ENCODE measurements around the gene CCDC83. TPM values are rescaled to one million over a fixed set of nuclear protein-coding genes. Genes with fewer than 3 reads are reported as not detected.
"Not testable (repeated sequence)": the region's sequence is repeated elsewhere in the genome, so short reads cannot be mapped to it uniquely, and the experiment has no call there.

CCDC83 gene
- total RNA-seq, 1 experiment from 2014 or later, result not detected

DNA sequence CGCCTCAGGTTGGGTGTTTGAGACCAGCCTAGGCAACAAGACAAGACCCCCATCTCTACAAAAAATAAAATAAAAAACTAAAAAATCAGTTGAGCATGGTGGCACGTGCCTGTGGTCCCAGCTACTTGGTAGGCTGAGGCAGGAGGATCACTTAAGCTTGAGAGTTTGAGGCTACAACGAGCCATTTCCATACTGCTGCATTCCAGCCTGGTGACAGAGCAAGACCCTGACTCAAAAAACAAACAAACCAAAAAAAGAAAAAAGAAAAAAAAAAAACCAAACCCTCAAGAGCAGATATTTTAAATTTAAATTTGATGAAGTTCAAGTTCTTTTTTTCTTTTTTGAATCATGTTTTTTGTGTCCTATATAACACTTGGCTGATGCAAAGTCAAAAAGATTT is 7.2 kb upstream of the CCDC83 start:
- H3K4me3 ChIP-seq (ENCODE audit: low read depth, low read length), result no peak overlapping the region
- Mint-ChIP-seq H3K27ac (ENCODE audit: unreplicated experiment) (no peak overlapping the region), H3K4me1 (ENCODE audit: low read depth, unreplicated experiment) (peaks cover 14% of the 10 kb centered on the region), H3K27me3 (ENCODE audit: insufficient read depth, unreplicated experiment) (no peaks in the 10 kb centered on the region), H3K9me3 (ENCODE audit: unreplicated experiment) (peaks cover 9% of the 10 kb centered on the region), H3K4me3 (ENCODE audit: unreplicated experiment) (no peak overlapping the region), H3K36me3 (ENCODE audit: insufficient read depth, unreplicated experiment) (peaks cover 25% of the 10 kb centered on the region)
- peaks cover 14% of the 10 kb centered on the region; the same call in 1 of the 2 replicates for H3K4me1 ChIP-seq
- no peak for TF ChIP-seq CTCF (IDR thresholded peaks at IDR 0.05; ENCODE audit: insufficient read depth in 1 of 2, low read depth in 1 of 2, low read length in 1 of 2, severe bottlenecking in 1 of 2, unreplicated experiment in 1 of 2)
- no peaks in the 10 kb centered on the region for H3K27me3 ChIP-seq (replicated peaks; ENCODE audit: control insufficient read depth, insufficient read depth, low read length)
- DNase-seq, result no peak
- intact Hi-C loops (cut with micrococcal nuclease; ENCODE audit: unreplicated experiment), result no loop called here
- CTCF ChIA-PET, result interaction anchor here (0.7 kb wide), 1 partner anchor 147 kb away, joined by 4 read pairs; no protein-coding TSS in a partner anchor
- H3K9me3 ChIP-seq, result peaks cover 9% of the 10 kb centered on the region; the same call in 1 of the 2 replicates
- POLR2A ChIA-PET, result no interaction called here
- no TSS peak for BruUV-seq (replicated peaks)
- H3K36me3 ChIP-seq (ENCODE audit: control insufficient read depth, insufficient read depth, low read length), result peaks cover 4% of the 10 kb centered on the region; the same call in 1 of the 2 replicates

- intact Hi-C loops (cut with micrococcal nuclease; ENCODE audit: unreplicated experiment), result no loop called here
- Mint-ChIP-seq H3K27ac (ENCODE audit: unreplicated experiment) (no peak overlapping the region), H3K27me3 (ENCODE audit: insufficient read depth, unreplicated experiment) (no peaks in the 10 kb centered on the region), H3K4me3 (ENCODE audit: unreplicated experiment) (no peak overlapping the region), H3K9me3 (ENCODE audit: unreplicated experiment) (peaks cover 9% of the 10 kb centered on the region), H3K36me3 (ENCODE audit: insufficient read depth, unreplicated experiment) (peaks cover 29% of the 10 kb centered on the region), H3K4me1 (ENCODE audit: low read depth, unreplicated experiment) (peaks cover 14% of the 10 kb centered on the region)
- no peak for DNase-seq
- H3K36me3 ChIP-seq (ENCODE audit: control insufficient read depth, insufficient read depth, low read length), result peaks cover 4% of the 10 kb centered on the region; the same call in 1 of the 2 replicates
- H3K4me1 ChIP-seq, result peaks cover 14% of the 10 kb centered on the region; the same call in 1 of the 2 replicates
- no peaks in the 10 kb centered on the region for H3K27me3 ChIP-seq (replicated peaks; ENCODE audit: control insufficient read depth, insufficient read depth, low read length)
- H3K9me3 ChIP-seq, result peaks cover 9% of the 10 kb centered on the region; the same call in 1 of the 2 replicates
- no peak overlapping the region for H3K4me3 ChIP-seq (ENCODE audit: low read depth, low read length)
- ChIA-PET POLR2A (no interaction called here), CTCF (no interaction called here)
- TF ChIP-seq CTCF (IDR thresholded peaks at IDR 0.05; ENCODE audit: insufficient read depth in 1 of 2, low read depth in 1 of 2, low read length in 1 of 2, severe bottlenecking in 1 of 2, unreplicated experiment in 1 of 2), result no peak
- no TSS peak for BruUV-seq (replicated peaks)
Observed at GRCh38 chr11:85848556-85848955, 6.6 kb upstream of the CCDC83 start.

DNA sequence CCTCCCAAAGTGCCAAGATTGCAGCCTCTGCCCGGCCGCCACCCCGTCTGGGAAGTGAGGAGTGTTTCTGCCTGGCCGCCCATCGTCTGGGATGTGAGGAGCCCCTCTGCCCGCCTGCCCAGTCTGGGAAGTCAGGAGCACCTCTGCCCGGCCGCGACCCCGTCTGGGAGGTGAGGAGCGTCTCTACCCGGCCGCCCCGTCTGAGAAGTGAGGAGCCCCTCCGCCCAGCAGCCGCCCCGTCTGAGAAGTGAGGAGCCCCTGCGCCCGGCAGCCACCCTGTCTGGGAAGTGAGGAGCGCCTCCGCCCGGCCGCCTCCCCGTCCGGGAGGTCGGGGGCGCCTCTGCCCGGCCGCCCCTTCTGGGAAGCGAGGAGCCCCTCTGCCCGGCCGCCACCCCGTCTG is 2.4 kb upstream of the CCDC83 start:
- POLR2A ChIA-PET; H3K27me3 Mint-ChIP-seq (ENCODE audit: insufficient read depth, unreplicated experiment); H3K4me3 Mint-ChIP-seq (ENCODE audit: unreplicated experiment); H3K9me3 ChIP-seq; DNase-seq; H3K4me3 ChIP-seq (ENCODE audit: low read depth, low read length); H3K9me3 Mint-ChIP-seq (ENCODE audit: unreplicated experiment); CTCF ChIA-PET; BruUV-seq (replicated peaks); H3K27ac Mint-ChIP-seq (ENCODE audit: unreplicated experiment); H3K27me3 ChIP-seq (replicated peaks; ENCODE audit: control insufficient read depth, insufficient read depth, low read length); H3K4me1 ChIP-seq; H3K36me3 ChIP-seq (ENCODE audit: control insufficient read depth, insufficient read depth, low read length): not testable (repeated sequence)
- H3K4me1 Mint-ChIP-seq (ENCODE audit: low read depth, unreplicated experiment), result peaks cover 16% of the 10 kb centered on the region
- intact Hi-C loops (cut with micrococcal nuclease; ENCODE audit: unreplicated experiment), result loop anchor here (10.0 kb wide), 2 partner anchors 152 to 282 kb away; no protein-coding TSS in a partner anchor
- peaks cover 29% of the 10 kb centered on the region for H3K36me3 Mint-ChIP-seq (ENCODE audit: insufficient read depth, unreplicated experiment)

- H3K27me3 ChIP-seq (replicated peaks; ENCODE audit: control insufficient read depth, insufficient read depth, low read length); BruUV-seq (replicated peaks); DNase-seq; POLR2A ChIA-PET; H3K9me3 Mint-ChIP-seq (ENCODE audit: unreplicated experiment); H3K27me3 Mint-ChIP-seq (ENCODE audit: insufficient read depth, unreplicated experiment); H3K36me3 ChIP-seq (ENCODE audit: control insufficient read depth, insufficient read depth, low read length); H3K4me1 ChIP-seq; H3K27ac Mint-ChIP-seq (ENCODE audit: unreplicated experiment); H3K9me3 ChIP-seq: not testable (repeated sequence)
- peak overlapping the region; percentile 75; the same call in 1 of the 2 replicates for H3K4me3 ChIP-seq (ENCODE audit: low read depth, low read length)
- intact Hi-C loops (cut with micrococcal nuclease; ENCODE audit: unreplicated experiment), result loop anchor here (10.0 kb wide), 2 partner anchors 151 to 281 kb away; no protein-coding TSS in a partner anchor
- peaks cover 19% of the 10 kb centered on the region for H3K4me1 Mint-ChIP-seq (ENCODE audit: low read depth, unreplicated experiment)
- H3K36me3 Mint-ChIP-seq (ENCODE audit: insufficient read depth, unreplicated experiment), result peaks cover 24% of the 10 kb centered on the region
- H3K4me3 Mint-ChIP-seq (ENCODE audit: unreplicated experiment), result peak overlapping the region; percentile 83
- CTCF ChIA-PET, result interaction anchor here (1.9 kb wide), 1 partner anchor 365 kb away, joined by 9 read pairs; no protein-coding TSS in a partner anchor
Observed at GRCh38 chr11:85853541-85853940, 1.6 kb upstream of the CCDC83 start.

Measured in Caco-2 (cell line).